Measurements from ENCODE around the gene DNAH8.

The DNAH8 gene

DNA sequence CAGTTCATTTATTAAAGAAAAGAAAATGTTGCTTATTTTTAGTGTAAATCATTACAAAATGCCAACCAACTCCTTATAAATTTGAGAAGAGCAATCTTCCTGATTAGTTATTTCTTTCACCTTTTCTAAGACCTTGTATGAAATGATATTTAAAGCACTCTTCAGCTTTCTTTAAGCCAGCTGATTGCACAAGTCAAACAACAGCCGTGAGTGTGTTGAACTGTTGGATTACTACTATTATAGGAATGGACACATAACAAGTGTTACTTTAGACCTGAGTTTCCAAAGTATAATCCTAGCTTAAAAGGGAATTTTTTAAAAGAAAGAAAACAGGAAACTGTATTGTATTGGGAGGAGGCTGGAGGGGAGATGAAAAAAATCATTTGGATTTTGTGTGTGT, 306.7 kb downstream of the DNAH8 start:
- no peak for DNase-seq

DNA sequence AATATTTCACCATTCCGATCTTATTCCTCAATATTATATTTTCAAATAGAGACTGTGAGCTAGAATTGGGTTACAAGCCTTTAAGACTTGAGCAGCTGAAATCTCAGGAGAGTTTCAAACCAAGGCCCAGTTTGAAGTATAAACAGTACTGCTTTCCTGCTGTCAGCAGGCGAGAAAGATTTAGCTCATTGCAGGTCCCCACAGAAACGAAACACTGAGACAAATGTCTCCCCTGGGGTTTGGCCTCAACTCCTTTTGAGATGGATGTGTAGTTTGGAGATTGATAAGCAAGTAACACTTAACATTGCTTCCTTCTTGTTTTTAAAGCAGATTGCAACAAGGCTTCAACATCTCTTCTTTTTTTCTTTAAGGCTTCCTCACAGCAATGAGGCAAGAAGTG, 311.1 kb downstream of the DNAH8 start:
- no peak for DNase-seq

DNA sequence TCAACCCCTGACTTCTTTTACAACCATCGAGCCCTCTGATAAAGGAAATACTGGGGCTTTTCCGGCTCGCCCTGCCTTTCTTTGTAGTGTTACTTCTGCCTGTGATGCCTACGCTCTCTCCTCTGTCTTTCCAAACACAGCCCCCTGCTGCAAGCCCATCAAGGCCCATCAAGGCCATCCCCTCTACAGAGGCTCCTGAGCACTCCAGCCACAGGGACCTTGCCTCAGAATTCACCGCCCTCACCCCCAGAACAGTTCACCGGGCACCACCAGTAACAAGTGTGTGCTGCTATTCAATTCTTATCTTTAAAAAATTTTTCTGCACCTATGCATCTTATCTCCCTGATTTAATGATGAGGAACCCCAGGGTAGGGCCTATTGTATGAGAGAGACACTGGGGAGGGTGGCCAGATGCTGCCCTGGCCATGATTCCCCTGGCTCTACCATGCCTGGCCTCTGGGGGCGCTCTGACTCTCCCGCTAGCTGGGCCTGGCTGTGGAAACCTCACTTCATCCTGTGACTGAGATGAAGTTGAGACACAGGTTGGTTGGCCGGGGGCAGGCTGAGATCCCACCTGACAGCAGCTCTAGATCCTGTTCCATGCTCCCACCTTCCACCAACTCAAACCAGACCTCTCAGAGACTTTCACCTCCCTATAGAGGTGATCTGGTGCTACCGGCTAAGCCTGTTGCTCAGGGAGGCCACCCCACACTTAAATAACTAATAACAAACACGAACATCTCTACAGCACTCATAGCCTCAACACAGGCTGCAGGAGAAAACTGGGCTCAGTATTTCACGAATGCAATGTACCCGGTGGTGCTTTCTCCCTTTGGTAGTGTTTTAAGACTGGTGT, 314.3 kb downstream of the DNAH8 start:
- DNase-seq: no peak

DNA sequence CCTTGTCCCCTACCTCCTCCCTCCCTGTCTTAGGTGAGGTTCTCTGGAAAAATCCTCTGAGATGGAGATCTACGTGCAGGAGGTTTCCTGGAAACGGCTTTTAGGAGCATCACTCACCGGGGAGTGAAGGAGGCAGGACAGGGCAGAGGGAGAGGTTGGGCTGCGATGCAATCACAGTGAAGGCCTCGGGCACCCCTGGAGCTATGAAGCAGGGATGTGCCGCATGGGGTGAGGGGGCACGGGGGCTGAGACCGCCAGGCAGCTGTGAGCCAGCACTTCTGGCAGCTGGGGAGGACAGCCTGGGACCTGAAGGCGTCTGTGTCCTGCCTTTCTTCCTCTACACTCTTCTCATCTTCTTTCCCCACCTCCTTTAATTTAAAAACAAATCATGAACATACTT, 320.6 kb downstream of the DNAH8 start:
- no peak for DNase-seq

DNA sequence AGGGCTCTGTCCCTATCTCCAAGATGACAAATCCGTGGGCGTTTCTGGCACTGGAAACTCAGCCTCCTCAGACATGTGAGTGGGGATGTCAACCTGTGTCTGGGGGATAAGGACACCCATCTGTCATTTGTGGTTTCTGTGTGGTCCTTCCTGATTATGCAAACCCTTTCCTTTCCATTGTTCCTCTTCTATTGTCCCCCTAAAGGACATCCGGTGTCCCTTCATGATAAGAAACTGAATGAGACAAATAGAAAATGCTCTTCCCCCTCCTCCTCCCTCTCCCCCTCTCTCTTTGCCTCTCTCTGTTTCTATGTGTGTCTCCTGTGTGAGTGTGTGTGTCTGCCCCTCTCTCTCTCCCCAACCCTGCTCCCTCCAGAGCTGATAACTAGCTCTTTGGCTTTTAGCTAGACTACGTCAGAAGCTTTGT, 322.0 kb downstream of the DNAH8 start:
- no peak for DNase-seq

DNA sequence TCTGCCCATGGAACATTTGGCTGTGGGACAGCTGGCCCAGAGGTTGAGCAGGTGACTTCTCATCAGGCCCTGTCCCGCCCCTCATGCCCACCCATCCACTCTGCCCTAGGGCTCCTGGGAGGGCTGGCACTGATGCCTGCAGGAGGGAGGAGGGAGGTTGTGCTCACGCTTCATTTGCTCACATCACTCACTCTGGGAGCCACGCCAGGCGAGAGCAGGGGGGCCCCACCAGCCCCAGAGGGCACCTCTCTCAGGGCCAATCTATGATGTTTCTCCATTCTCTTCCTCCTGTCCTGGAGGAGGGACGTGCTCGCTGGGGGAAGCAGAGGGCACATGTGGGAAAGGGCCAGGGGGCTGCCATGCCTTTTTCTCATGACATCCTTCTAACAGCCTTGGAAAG, 322.6 kb downstream of the DNAH8 start:
- no peak for DNase-seq

DNA sequence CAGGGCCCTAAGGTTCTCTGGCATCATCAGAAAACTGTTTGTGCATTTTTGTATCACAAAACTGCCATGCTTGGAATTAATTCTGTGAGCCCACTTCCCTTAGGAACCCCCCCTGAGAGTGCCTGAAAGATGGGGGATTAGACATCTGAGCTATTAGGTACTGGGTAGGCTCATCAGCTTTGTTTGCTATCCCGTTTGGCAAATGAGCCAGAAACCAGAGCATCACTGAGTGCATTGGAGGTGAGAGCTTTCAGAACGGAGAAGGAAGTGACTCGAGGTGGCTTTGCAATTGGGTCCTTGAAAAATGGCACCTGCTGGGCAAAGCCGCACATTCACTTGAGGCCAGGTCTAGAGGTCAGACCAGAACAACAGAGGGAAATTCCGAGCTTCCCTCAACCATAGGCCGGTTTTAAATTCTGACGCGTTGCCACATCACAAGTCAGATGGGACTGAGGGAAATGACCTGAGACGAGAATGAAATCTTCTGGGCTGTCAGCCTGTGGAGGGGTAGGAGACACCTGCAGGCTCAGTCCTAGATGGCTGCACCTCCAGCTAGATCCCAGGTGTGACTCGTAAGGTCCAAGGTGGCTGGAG, 325.1 kb downstream of the DNAH8 start:
- no peak for DNase-seq

DNA sequence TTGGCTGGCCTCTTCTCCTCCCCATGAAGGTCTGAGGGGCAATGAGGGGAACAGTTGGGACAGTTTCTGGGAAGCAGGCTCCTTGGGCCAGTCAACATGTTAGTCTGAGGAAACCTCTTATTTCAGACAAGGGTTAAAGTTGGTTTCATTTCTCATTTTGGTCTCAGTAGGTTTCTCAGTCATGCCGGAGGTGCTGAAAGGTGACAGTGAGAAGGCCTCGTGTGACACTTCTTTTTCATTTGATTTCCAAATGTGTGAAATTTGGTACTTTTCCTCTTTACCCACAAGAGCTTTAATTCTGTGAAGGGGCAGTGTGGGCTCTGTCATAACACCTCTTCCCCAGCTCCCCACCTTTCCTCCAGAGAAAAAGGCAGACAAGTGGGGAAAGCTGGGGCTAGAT, 326.0 kb downstream of the DNAH8 start:
- DNase-seq: no peak

DNA sequence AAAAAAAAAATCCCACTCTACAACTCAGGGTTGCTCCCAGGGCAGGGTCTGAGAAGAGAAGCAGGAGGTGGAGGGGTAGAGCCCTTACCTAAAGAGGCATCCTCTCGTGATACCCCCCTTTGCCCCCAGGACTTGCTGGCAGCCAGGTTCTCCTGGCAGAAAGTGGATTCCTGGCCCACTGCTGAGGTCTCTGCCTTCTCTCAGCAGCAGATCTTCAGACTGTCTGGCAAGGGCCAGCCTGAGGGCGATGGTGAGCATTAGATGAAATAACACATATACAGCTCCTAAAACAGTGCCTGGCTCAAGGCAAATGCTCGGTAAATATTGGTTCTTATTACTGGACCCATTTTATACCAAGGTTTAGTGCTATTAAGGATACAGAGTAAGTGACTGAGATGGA, 328.7 kb downstream of the DNAH8 start:
- no peak for DNase-seq

DNA sequence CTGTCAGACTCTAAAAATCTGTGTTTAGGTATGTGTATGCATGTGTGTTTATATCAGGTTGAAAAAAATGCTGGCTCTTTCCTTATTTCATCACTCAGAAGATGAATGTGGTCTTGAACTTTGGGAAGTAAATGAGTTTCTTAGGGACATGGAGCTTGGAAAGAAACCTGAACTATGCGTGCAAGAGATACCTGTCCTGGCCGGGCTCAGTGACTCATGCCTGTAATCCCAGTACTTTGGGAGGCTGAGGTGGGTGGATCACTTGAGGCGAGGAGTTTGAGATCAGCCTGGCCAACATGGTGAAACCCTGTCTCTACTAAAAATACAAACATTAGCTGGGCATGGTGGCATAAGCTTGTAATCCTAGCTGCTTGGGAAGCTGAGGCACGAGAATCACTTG, 329.1 kb downstream of the DNAH8 start:
- DNase-seq: no peak

DNA sequence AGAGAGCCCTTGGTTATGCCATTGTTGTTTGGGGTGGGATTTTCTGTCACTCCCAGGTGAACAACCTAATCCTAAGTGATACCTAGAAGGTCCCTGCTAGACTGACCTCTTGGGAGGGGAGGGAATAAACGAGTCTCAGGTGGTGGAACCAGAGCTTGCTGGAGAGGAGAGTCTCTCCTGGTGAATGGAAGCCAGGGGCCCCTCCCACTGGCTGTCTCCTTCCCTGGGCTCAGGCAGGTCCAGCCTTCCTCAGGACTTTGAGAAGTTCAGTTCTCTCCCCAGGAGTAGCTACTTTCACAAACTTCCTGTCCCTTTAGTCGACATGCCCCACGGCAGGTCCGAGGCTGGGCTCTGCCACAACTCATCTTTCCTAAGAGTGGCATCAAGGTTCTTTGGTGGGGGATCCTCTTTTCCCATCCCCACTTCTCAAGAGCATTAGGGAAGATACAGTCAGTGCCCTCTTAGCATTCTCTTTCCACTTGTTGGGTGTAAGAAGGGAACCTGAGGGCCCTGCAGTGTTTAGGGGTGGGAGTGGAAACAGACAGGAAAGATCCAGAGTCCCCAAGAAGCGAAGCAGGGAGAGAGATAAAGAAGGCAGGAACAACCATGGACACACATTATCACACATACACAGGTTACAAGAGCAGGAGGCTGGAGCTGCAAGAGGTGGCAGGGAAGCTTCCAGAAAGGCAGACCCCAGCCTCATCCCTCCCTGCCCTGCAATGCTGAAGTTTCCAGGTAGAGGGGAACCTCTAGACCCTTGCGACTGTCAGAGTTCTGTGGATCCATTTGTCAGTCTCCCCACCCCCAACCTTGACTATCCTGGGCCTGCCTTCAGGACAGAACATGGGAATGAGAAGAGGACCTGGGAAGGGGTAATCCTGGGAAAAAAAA, 332.6 kb downstream of the DNAH8 start:
- DNase-seq: no peak

DNA sequence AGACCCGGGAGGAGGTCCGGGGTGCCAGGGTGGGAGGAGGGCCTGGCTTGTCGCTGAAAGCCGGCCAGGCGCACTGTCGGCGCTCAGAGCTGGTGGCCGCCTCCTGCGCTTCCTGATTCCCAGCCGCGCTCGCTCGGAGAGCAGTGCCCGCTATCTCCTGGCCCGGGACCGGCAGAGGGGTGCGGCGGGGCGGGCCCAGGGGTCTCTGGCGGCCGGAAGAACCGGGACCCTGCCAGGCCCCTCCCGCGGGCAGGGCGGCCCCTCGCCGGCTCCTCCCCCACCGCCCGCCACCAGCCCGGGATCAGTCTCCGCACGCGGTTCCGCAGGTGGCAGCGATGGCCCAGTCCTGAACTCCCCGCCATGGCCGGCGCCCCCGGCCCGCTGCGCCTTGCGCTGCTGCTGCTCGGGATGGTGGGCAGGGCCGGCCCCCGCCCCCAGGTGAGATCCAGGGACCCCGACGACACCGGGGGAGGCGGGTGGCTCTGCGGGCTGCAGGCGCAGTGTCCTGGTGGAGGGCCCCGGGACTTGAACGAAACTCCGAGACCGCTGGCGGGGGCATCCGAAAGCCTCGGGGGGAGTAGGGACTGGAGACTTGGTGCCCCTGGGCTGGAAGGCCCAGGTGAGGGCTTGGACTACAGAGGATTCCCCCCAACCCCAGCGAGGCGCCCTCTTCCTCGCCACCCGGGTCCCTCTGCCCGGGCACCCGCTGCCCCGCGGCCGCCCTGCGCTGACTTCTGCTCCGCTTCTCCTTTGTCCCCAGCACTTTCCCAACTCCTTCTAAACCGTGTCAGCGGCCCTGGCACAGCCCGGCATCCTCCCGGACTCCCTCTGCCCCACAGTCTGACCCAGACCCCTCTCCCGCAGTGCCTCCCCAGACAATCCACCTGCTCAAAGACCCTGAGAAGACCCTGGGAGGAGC, 333.6 kb downstream of the DNAH8 start, which contains the start of gene GLP1R:
TSS of gene GLP1R (plus strand) at position 301 of the 919 bp plus-strand sequence. CDS start at position 361, 60 bp downstream.
- DNase-seq: no peak

DNA sequence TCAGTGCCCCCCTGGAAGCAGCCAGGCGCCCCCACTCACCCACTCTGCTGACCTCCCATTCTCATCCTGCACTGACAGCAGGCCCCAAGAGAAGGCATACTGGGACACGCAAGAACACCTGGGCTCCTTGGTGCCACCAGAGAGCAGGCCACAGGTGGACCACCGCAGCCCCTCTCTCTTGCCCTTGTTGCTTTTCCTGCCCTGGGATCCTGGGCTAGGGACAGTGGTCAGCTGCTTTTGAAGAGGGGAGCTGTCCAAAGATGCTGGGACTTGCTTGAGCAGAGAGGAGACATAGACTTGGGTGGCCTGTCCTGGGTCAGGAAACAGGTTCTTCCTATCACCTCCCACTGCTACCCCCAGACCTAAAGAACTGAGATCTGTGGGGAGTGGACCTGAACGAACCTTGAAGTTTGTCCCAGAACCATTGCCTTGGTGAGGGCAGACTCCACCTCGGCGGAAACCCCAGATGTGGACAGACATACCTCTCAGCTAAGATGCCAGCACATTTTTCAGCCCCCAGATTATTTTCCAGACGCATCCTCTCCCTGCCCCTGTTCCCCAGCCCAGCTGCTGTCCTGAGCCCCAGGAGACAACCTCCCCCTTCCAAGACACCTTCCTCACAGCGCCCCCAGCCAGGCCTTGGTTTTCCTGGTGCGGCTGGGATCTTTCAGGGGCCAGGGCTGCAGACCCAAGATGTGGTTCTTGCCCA, 334.6 kb downstream of the DNAH8 start:
- DNase-seq: no peak

DNA sequence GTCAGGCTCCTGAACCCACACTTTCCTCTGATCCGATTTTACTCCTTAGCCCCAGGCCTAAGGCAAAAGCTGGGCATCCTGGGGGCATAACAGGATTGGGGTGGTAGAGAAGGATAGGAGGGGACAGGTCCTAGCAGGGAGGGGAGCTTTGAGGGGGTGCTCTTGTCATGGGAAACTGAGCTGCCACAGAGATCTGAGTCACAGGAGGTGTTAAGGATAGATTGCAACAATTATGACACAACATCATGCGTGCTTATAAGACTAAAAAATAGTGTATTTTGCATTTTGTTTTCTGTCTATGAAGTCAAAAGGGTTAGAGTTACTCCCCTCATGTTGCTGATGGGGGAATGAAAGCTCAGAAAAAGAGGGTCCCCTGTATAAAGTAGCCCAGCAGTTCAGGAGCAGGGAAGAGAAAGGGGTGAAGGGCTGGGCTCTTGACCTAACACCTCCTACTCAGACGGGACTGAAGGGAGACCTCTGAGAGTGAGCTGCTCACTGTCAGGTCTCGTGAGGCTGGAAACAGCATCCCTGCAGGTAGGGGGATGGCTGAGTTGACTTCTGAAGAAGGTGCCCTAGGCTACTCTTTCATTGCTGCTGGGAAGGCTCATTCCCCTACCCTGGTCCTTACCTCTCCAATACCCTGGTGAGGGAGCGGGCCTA, 335.5 kb downstream of the DNAH8 start:
- no peak for DNase-seq

DNA sequence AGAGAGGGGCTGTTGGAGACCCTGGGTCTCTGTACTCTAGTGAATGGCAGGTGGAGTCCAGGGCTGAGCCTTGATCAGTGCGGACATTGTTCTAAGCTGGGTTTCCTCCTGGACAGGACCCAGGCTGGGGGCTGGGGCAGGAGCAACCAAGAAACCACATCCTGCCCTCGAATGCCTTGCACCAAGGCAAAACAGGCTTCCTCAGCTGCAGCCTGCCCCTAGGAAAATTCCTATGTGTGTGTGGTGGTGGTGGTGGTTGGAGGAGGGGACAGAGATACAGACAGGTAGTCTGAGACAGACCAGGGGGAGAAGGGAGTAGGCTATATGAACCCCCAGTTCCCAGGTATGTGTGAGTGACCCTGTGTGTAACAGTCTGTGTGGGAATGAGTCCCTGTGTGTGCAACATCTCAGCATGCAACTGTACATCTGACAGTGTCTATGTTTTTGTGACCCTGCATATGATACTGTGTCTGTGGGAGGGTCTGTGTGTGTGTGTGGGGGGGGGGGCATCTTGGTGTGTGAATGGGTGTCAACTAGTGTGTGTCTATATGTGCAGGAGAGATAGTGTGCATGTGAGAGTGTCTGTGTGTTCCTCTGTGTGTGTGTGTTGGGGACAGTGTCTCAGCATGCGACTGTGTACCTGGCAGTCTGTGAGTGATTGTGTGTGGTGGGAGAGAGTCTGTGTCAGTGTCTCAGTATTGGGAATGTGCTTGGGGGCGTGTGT, 336.4 kb downstream of the DNAH8 start:
- DNase-seq: no peak

DNA sequence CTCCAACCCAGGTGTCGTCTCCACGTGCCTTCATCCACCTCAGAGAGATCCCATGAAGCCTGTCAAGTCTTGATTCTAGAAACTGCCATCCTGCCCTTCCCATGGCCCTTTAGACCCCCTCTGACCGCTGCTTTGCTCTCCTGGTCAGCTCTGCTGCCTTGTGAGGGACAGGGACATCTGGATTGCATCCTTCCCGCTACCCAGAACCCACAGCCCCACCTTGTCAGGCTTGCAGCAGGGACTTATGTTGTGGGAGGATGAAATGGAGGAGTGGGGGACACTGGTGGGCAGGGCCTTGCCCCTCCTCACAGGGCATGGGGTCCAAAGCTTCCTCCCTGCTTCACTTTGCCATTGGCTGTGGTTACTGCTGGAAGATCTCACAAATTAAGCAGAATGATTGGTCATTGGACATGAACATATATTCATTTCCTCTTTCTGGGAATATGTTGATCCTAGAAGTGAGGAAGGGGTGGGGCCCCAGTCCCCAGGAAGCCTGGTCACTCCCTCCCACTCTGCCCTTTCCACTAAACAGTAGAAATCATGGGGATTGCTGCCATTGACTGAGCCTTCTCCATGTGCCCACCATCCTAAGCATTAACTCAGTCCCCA, 338.0 kb downstream of the DNAH8 start:
- DNase-seq: no peak

DNA sequence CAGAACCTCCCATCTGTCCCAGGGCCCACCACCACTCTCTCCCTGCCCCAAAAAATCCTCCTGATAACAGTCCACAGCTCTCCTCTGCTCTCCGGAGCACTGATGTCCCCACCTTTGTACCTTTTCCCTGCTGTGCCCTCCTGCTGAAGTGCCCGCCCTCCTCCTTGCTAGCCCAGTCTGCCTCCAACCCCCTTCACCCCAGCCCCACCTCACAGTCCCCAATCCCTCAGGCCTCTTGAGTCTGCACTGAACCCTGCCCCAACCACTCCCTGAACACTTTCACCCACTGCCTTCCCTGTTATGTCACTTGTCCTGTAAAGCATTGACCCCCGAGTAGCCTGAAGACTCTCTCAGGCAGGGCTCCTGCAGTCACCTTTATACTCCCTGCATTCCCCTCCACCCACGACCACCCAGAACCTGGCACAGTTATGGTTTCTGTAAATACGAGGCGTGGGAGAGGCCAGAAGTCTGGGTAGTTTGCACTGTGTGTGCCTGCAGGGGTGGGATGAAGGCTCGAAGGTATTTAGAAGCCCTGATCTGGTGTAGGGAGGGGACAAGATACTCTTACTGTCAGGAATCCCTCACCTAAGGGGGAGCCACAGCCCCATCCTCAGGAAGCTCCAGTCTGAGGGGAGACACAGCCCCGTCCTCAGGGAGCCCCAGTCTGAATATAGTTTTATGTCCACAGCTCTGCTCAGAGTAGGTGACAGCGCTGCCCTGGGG, 338.9 kb downstream of the DNAH8 start:
- no peak for DNase-seq

DNA sequence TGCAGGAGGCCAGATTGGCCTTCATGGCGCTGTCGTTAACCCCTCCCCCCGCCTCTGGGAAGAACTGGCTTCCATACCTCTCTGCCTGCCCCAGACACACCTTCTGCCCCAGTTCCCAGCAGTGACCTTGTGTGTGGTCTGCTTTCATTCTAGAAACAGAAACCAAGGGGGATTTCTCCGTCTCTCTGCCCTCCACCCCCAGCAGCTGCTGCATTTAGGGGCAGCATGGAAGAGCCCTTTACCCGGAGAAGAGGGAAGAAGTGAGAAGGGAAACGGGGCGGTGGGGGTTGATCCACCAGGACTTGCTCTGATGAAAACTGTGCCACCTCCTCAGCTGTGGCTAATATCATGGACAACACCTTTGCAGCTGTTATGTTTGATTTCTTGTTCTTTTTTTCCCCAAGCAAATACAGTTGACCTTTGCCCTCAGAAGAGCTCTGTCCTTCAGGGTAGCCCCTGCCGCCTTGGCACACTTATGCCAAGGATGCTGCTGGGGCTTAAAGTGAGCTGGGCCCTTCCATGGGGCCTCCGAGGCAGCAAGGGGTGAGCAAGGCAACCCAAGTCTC, 339.5 kb downstream of the DNAH8 start:
- DNase-seq: no peak

DNA sequence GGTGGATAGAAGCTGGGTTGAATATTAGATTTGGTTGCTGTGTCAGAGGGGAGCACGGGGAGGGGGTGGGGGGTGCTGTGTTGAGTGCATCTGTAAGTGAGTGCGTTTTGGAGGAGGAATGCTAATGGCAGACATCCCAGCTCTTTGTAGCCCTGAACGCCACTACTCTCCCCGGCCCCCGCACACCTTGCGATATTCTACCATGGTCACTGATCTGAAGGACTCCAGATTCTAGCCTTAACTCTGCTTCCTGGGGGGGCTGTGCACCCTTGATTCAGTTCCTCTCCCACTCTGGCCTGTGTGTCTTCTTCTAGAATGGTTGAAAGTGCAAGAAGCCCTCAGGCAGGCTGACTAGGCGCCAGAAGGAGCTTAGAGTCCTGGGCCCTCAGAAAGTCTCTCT, 340.6 kb downstream of the DNAH8 start:
- no peak for DNase-seq
